ENCODE data around the gene ZNF860. TPM values are rescaled to one million over a fixed set of nuclear protein-coding genes. Genes with fewer than 3 reads are reported as not detected.

ZNF860 gene
- total and polyA plus RNA-seq, 2 experiments from 2014 or later, result not detected

GRCh38 chr3:31974964-31975363, 6.6 kb upstream of the ZNF860 start:
- Histone ChIP-seq H3K9me3 (ENCODE audit: low read depth) (no peaks in the 10 kb centered on the region), H3K27ac (no peak overlapping the region), H3K4me3 (no peak overlapping the region), H3K4me1 (ENCODE audit: low read depth) (no peaks in the 10 kb centered on the region), H3K36me3 (no peaks in the 10 kb centered on the region), H3K27me3 (peaks cover 25% of the 10 kb centered on the region)
- DNase-seq (ENCODE audit: low read depth in 1 of 2, low spot score in 1 of 2), result no peak
- no peak for TF ChIP-seq CTCF (IDR thresholded peaks at IDR 0.05; ENCODE audit: low read depth, low read length)

DNA sequence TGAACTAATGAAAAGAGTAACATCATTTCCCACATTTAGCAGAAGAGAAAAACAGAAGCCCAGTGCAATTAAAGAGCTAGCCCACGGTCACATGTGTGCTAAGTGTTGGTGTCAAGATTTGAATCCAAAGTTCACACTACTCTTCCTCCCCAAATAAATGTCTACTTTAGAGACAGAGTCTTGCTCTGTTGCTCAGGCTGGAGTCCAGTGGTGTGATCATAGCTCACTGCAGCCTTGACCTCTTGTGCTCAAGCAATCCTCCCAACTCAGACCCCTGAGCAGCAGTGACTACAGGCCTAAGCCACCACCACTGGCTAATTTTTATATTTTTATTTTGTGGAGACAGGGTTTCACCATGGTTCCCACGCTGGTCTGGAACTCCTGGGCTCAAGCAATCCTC, 5.2 kb upstream of the ZNF860 start:
- DNase-seq (ENCODE audit: low read depth in 1 of 2, low spot score in 1 of 2), result no peak
- Histone ChIP-seq H3K9me3 (ENCODE audit: low read depth) (no peaks in the 10 kb centered on the region), H3K36me3 (no peaks in the 10 kb centered on the region), H3K27me3 (peaks cover 38% of the 10 kb centered on the region), H3K27ac (no peak overlapping the region), H3K4me1 (ENCODE audit: low read depth) (no peaks in the 10 kb centered on the region), H3K4me3 (no peak overlapping the region)
- no peak for TF ChIP-seq CTCF (IDR thresholded peaks at IDR 0.05; ENCODE audit: low read depth, low read length)

GRCh38 chr3:31977736-31978135, 3.8 kb upstream of the ZNF860 start:
- no peak for DNase-seq (ENCODE audit: low read depth in 1 of 2, low spot score in 1 of 2)
- Histone ChIP-seq H3K4me3 (no peak overlapping the region), H3K4me1 (ENCODE audit: low read depth) (no peaks in the 10 kb centered on the region), H3K27ac (no peak overlapping the region), H3K9me3 (ENCODE audit: low read depth) (no peaks in the 10 kb centered on the region), H3K36me3 (no peaks in the 10 kb centered on the region), H3K27me3 (peaks cover 52% of the 10 kb centered on the region)
- TF ChIP-seq CTCF (IDR thresholded peaks at IDR 0.05; ENCODE audit: low read depth, low read length), result no peak

GRCh38 chr3:31978553-31978952, 3.0 kb upstream of the ZNF860 start:
- no peak overlapping the region for H3K27ac ChIP-seq

GRCh38 chr3:31979001-31979697, 2.4 kb upstream of the ZNF860 start:
- H3K9me3 ChIP-seq (ENCODE audit: low read depth), result no peaks in the 10 kb centered on the region
- no peaks in the 10 kb centered on the region for H3K4me1 ChIP-seq (ENCODE audit: low read depth)
- no peaks in the 10 kb centered on the region for H3K36me3 ChIP-seq
- TF ChIP-seq CTCF (IDR thresholded peaks at IDR 0.05; ENCODE audit: low read depth, low read length), result no peak
- peaks cover 54% of the 10 kb centered on the region for H3K27me3 ChIP-seq
- no peak for DNase-seq (ENCODE audit: low read depth in 1 of 2, low spot score in 1 of 2)
- no peak overlapping the region for H3K4me3 ChIP-seq
- no peak overlapping the region for H3K27ac ChIP-seq

More at GRCh38 chr3:31978553-31978952, 3.0 kb upstream of the ZNF860 start:
- H3K27me3 ChIP-seq, result peaks cover 54% of the 10 kb centered on the region
- no peak overlapping the region for H3K4me3 ChIP-seq
- no peaks in the 10 kb centered on the region for H3K4me1 ChIP-seq (ENCODE audit: low read depth)
- no peaks in the 10 kb centered on the region for H3K9me3 ChIP-seq (ENCODE audit: low read depth)
- no peaks in the 10 kb centered on the region for H3K36me3 ChIP-seq
- TF ChIP-seq CTCF (IDR thresholded peaks at IDR 0.05; ENCODE audit: low read depth, low read length), result no peak
- no peak for DNase-seq (ENCODE audit: low read depth in 1 of 2, low spot score in 1 of 2)

Measured in cardiac muscle cell (in vitro differentiated cells and primary cell).